Measurements from ENCODE around the gene HIPK2. TPM values are rescaled to one million over a fixed set of nuclear protein-coding genes. Genes with fewer than 3 reads are reported as not detected.
A peak's percentile ranks its signal among the peaks of the same experiment; 100 is the strongest.

Gene HIPK2
- total RNA-seq, 2 experiments from 2014 or later: 6.2 to 7.9 TPM

DNA sequence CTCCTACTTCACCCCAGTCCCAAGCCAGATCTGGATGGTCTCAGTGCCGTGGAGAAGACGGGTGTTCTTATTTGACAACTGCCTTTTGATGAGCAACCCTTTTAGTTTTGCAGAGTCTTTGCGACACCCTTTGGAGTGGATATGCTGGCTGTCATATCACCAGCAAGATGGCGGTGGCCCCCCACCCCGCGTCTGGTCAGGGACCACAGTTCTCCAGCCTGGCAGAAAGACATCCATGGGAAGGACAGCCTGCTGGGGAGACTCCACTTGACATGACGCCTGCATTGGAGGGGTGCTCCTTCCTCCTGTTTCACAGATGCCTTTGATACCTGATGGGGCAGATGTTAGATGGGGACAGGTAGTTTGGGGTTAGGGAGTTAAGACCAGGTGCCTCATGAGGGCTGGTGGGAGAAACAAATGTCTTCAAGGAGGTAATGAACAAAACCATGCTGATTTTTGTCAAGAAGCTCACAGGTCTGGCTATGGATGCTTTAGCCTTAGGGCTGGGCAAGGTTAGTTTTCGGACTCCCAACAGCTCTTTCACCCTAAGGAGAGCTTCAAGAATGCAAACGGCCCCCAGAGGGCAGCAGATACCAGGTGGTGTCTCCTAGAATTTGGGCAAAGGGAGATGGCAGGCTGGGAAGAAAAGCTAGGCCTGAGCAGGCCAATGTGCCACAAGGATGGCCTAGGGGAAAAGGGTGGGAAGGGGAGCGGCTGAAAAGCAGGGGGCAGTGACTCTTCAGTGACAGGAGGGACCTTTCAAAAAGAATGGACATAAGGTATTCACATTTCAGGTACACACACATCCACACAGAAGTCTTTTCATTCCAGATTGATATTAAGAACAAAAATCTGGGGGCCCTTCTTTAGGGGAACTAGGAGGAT is 159.1 kb downstream of the HIPK2 start:
- no peaks in the 10 kb centered on the region; the same call in 1 of the 2 replicates for H3K36me3 ChIP-seq (ENCODE audit: insufficient read depth, low read length)
- no peak overlapping the region for H2AFZ ChIP-seq (ENCODE audit: low read length)
- H3K4me1 ChIP-seq (ENCODE audit: insufficient read depth, low read length, poor library complexity, severe bottlenecking): no peaks in the 10 kb centered on the region
- peak; percentile 40 for DNase-seq (ENCODE audit: low spot score)
- no peaks in the 10 kb centered on the region for H4K20me1 ChIP-seq (ENCODE audit: insufficient read depth, low read length)
- H3K9me2 ChIP-seq (ENCODE audit: insufficient read depth, low read length): no peaks in the 10 kb centered on the region
- TF ChIP-seq EZH2phosphoT487 (IDR thresholded peaks at IDR 0.05; ENCODE audit: borderline replicate concordance, low read depth, low read length): no peak
- peak; percentile 78 for TF ChIP-seq CTCF (conservative IDR thresholded peaks at IDR 0.05; ENCODE audit: low read length)
- no peak overlapping the region for H3K27ac ChIP-seq (ENCODE audit: low read depth, low read length, poor library complexity, severe bottlenecking)
- H3K4me2 ChIP-seq (ENCODE audit: low read length): no peak overlapping the region
- ChIA-PET POLR2A (interaction anchor here (0.6 kb wide), 1 partner anchor 14 kb away, joined by 4 read pairs; no protein-coding TSS in a partner anchor), CTCF (ENCODE audit: unreplicated experiment) (interaction anchor here (0.5 to 0.9 kb wide), 3 partner anchors 9 to 384 kb away, joined by 3 read pairs; no protein-coding TSS in a partner anchor)
- no TSS peak for BruUV-seq (replicated peaks)
- H3K9me3 ChIP-seq (ENCODE audit: low read length): no peaks in the 10 kb centered on the region
- no peaks in the 10 kb centered on the region for H3K79me2 ChIP-seq (ENCODE audit: insufficient read depth, low read depth, low read length)
- H3K4me3 ChIP-seq (ENCODE audit: low read depth, low read length, poor library complexity, severe bottlenecking): no peak overlapping the region
- intact Hi-C loops (cut with micrococcal nuclease; ENCODE audit: unreplicated experiment): no loop called here

DNA sequence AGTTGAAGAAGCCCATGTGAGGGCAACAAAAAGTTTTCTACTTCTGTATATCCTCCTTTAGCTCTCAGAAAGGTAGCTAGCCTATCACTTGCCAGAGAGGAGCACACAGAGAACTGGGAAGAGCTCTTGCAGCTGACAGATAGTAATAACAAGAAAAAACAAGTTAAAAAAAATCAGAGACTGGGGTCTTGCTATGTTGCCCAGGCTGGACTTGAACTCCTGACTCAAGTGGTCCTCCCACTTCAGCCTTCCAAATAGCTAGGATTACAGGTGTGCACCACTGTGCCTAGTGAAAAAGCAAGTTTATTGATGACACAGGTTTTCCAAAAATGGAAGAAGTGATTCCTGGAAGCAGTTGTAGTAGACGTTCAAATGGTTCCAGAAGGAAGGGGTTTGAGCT is 160.7 kb downstream of the HIPK2 start:
- H3K9me3 ChIP-seq (ENCODE audit: low read length): no peaks in the 10 kb centered on the region
- H4K20me1 ChIP-seq (ENCODE audit: insufficient read depth, low read length): no peaks in the 10 kb centered on the region
- H3K4me1 ChIP-seq (ENCODE audit: insufficient read depth, low read length, poor library complexity, severe bottlenecking): no peaks in the 10 kb centered on the region
- no peaks in the 10 kb centered on the region for H3K79me2 ChIP-seq (ENCODE audit: insufficient read depth, low read depth, low read length)
- DNase-seq (ENCODE audit: low spot score): no peak
- POLR2A ChIA-PET: interaction anchor here (0.5 to 1.2 kb wide), 4 partner anchors 12 to 53 kb away, joined by 3 to 5 read pairs (median 4); no protein-coding TSS in a partner anchor
- CTCF ChIA-PET (ENCODE audit: unreplicated experiment): interaction anchor here (0.8 kb wide), 1 partner anchor 26 kb away, joined by 3 read pairs; no protein-coding TSS in a partner anchor
- no peaks in the 10 kb centered on the region; the same call in 1 of the 2 replicates for H3K36me3 ChIP-seq (ENCODE audit: insufficient read depth, low read length)
- H2AFZ ChIP-seq (ENCODE audit: low read length): no peak overlapping the region
- H3K27ac ChIP-seq (ENCODE audit: low read depth, low read length, poor library complexity, severe bottlenecking): no peak overlapping the region
- H3K4me2 ChIP-seq (ENCODE audit: low read length): no peak overlapping the region
- no peak overlapping the region for H3K4me3 ChIP-seq (ENCODE audit: low read depth, low read length, poor library complexity, severe bottlenecking)
- intact Hi-C loops (cut with micrococcal nuclease; ENCODE audit: unreplicated experiment): no loop called here
- TF ChIP-seq CTCF (conservative IDR thresholded peaks at IDR 0.05; ENCODE audit: low read length) (no peak), EZH2phosphoT487 (IDR thresholded peaks at IDR 0.05; ENCODE audit: borderline replicate concordance, low read depth, low read length) (no peak)
- no peaks in the 10 kb centered on the region for H3K9me2 ChIP-seq (ENCODE audit: insufficient read depth, low read length)
- BruUV-seq (replicated peaks): no TSS peak

GRCh38 chr7:139614886-139615285 is 162.9 kb downstream of the HIPK2 start:
- no peak overlapping the region for H3K4me2 ChIP-seq (ENCODE audit: low read length)
- H2AFZ ChIP-seq (ENCODE audit: low read length): no peak overlapping the region
- TF ChIP-seq EZH2phosphoT487 (IDR thresholded peaks at IDR 0.05; ENCODE audit: borderline replicate concordance, low read depth, low read length) (no peak), CTCF (conservative IDR thresholded peaks at IDR 0.05; ENCODE audit: low read length) (no peak)
- no TSS peak for BruUV-seq (replicated peaks)
- CTCF ChIA-PET (ENCODE audit: unreplicated experiment): no interaction called here
- no peak for DNase-seq (ENCODE audit: low spot score)
- H3K4me3 ChIP-seq (ENCODE audit: low read depth, low read length, poor library complexity, severe bottlenecking): no peak overlapping the region
- H3K9me2 ChIP-seq (ENCODE audit: insufficient read depth, low read length): no peaks in the 10 kb centered on the region
- H3K36me3 ChIP-seq (ENCODE audit: insufficient read depth, low read length): no peaks in the 10 kb centered on the region
- H4K20me1 ChIP-seq (ENCODE audit: insufficient read depth, low read length): no peaks in the 10 kb centered on the region
- POLR2A ChIA-PET: interaction anchor here (1.1 kb wide), 1 partner anchor 10 kb away, joined by 3 read pairs; no protein-coding TSS in a partner anchor
- H3K27ac ChIP-seq (ENCODE audit: low read depth, low read length, poor library complexity, severe bottlenecking): no peak overlapping the region
- no peaks in the 10 kb centered on the region for H3K9me3 ChIP-seq (ENCODE audit: low read length)
- no peaks in the 10 kb centered on the region for H3K4me1 ChIP-seq (ENCODE audit: insufficient read depth, low read length, poor library complexity, severe bottlenecking)
- intact Hi-C loops (cut with micrococcal nuclease; ENCODE audit: unreplicated experiment): no loop called here
- H3K79me2 ChIP-seq (ENCODE audit: insufficient read depth, low read depth, low read length): no peaks in the 10 kb centered on the region
